Fibroblast of skin of left biceps (primary cell): ENCODE data around the gene BHLHE40.

Experiments
- DNase-seq, 2 experiments: peaks; one replicate each; pipeline ENCODE4 v3.0.0-alpha.2; 2013; ENCODE audit warnings: low read depth in 2 of 2

BHLHE40 gene

DNA sequence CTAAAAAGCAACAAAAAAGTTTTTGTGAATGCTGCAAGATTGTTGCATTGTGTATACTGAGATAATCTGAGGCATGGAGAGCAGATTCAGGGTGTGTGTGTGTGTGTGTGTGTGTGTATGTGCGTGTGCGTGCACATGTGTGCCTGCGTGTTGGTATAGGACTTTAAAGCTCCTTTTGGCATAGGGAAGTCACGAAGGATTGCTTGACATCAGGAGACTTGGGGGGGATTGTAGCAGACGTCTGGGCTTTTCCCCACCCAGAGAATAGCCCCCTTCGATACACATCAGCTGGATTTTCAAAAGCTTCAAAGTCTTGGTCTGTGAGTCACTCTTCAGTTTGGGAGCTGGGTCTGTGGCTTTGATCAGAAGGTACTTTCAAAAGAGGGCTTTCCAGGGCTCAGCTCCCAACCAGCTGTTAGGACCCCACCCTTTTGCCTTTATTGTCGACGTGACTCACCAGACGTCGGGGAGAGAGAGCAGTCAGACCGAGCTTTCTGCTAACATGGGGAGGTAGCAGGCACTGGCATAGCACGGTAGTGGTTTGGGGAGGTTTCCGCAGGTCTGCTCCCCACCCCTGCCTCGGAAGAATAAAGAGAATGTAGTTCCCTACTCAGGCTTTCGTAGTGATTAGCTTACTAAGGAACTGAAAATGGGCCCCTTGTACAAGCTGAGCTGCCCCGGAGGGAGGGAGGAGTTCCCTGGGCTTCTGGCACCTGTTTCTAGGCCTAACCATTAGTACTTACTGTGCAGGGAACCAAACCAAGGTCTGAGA, 4.7 kb downstream of the BHLHE40 start:
- DNase-seq = peak; percentile 66 to 73

DNA sequence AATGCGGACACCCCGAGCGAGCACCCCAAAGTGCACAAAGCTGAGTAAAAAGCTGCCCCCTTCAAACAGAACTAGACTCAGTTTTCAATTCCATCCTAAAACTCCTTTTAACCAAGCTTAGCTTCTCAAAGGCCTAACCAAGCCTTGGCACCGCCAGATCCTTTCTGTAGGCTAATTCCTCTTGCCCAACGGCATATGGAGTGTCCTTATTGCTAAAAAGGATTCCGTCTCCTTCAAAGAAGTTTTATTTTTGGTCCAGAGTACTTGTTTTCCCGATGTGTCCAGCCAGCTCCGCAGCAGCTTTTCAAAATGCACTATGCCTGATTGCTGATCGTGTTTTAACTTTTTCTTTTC, 5.3 kb downstream of the BHLHE40 start:
- DNase-seq = no peak

DNA sequence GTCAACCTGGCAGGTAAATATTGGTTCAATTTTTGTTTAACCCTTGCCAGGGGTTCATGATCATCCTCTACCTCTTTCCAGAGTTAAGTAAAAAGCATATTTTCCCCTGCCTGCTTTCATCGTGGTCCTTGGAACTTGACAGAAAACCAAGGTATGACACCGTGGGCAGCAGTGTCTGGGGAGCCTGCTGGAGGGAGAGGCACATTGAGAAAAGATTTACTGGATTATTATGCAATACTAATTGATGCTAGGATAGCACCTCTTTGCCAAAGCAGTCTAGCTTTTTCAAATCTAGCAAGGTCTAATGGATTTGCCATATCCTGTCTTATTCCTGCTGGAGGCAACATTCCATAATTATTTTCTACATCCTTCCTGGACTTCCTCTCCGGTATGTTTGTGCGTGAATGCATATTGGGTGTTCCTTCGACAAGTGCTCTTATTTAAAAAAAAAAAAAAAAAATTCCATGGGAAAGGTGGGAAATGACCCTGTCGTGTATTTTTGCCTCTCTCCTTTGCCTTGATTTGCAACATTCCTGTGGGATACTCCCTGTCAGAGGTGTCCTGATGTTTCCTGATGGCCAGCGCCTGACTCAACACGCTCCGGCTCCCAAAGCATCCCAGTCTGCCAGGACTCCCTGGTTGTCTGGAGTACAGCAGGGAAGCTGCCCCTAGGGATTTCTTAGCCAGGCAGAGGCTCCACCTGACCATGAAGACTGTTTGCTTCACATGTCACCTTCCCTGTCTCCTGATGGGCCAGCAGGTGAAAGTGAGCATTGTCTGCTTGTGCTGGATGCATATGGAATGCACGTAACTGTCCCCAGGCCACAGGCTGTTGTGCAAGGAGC, 6.3 kb downstream of the BHLHE40 start:
- no peak for DNase-seq

DNA sequence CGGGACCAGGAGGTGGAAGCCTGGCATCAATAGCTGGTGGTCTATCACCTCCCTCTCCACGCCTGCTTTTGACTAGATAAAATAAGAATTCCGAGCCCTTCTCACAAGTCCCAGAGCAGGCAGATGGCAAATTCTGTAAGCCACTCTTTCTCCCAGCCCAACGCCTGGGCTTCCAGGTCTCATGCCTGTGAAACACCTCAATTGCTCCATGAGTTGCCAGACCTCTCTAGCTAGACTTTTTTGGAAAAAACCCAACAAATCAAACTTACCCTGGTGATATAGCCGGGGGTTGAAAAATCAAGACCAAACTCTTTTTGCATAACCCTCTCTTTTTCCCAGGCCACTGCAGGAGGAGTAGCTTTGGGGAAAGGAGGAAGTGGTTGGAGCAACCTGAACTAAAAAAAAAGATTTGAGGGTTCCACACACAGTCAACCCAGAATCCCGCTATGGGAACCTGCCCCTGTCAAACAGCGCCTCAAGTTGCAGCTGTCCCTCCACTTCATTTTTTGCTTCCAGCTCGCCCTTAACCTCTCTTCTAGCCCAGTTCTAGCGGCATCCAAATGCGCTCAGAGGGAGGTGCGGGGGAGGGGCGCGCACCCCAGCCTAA, 7.0 kb downstream of the BHLHE40 start:
- DNase-seq = no peak

DNA sequence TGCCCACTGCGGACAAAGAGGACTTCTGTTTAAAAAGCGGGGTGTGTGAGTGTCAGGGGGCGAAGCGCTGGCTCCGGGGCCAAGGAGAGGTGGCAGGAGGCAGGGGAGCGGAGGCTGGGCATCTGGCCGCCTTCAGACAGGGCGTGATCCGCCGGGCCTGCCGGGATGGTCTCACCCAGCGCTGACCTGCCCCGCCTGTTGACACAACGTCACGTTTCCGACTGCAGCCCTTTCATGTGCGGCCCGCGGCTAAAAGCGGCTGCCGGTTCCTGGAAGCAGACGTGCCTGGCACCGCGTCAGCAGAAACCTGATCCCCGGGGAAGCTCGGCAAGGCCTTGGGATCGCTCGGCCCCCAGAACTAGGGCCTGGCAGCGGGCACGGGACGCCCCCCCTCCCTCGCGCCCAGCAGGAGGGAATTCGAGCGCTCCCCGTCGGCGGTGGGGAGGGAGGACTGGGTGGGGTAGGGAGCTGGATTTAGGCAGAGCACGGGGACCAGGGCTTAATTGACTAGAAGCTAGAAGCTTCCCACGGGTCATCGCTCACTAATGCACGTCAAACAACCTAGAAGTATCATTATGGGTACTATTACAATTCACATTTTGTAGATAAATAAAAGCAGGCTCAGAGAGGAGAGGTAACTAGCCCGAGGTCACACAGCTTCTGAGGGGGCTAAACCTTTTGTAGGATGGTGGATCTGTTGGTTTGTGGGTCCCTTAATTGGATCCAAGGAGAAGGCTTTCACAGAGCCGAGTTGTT, 7.7 kb downstream of the BHLHE40 start:
- DNase-seq = peak; percentile 77

DNA sequence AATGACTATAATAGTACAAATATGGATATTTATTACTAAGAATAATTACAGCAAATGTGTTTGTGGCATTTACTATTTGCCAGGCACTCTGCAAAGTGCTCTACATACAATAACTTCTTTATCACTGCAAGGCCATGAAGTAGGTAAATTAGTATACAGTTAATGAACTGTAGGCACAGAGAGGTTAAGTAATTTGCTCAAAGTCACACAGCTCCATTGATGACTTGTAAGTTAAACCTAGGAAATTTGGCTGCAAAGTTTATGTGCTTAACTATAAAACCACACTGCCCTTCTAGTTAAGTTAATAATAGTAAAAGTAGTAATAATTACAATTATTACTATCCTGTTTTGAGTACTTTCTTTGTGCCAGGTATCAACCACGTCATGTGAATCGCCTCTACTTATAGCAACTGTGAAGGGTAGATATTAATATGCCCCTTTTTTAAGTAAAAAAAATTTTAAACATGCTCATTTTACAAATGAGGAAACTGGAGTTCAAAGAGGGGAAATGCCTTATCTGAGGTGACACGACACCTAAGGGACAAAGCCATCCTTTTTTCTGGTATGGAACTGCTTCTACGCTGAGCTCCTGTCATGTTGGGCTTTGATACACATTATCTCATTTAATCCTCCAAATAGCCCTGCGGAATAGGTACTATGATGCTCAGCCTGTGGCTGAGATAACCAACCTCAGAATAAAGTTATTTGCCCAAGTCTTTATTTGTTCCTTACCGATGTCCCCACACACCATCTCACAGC, 8.5 kb downstream of the BHLHE40 start:
- no peak for DNase-seq

DNA sequence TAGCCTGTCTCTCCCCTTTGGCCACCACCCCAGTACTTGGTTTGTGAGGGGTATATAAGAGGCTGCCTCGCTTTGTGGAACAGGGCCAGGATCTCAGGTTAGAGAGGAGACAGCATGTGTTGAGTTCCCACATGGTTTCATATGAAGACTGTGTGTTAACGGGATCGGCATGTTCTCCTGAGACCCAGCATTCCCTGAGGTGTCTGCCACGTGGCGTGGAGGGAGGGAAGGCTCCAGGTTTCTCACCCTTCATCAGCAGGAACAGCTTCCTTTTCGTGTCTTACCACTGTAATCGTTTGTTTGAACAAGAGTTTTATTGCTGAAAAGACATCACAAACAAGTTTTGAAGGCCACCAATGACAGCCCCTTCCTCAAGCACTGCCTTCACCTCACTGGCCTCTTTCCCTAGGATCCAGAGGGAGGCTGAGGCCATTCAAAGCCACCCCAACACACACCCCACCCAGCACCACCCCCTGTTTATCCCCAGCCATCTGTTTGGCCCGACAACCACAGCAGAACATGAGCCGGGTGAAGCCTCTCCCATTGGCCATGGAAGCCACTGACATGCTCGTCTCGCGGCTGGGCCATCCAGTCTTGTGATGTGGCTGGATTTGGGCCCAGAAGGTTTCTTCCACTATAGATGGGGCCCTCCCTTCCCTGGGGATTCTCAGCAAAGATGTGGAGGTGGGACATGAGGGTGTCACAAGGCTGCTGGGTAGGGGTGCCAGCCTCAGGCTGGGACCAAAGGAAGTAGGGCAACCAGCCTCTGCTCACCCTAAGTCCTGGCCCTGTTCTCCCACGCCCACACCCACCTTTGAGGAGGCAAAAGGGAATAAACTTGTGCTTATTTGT, 10.0 kb downstream of the BHLHE40 start:
- DNase-seq = no peak

DNA sequence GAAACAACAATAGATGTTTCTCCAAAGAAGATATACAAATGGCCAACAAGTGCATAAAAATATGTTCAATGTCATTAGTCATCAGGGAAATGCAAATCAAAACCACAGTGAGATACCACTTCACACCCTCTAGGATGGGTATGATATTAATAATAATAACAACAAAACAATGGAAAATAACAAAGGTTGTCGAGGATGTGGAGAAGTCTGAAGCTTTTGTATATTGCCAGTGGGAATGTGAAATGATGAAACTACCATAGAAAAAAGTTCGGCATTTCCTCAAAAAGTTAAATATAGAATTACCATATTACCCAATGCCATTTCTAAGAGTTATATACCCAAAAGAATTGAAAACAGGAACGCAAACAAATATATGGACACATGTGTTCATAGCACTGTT, 10.8 kb downstream of the BHLHE40 start:
- DNase-seq = no peak

DNA sequence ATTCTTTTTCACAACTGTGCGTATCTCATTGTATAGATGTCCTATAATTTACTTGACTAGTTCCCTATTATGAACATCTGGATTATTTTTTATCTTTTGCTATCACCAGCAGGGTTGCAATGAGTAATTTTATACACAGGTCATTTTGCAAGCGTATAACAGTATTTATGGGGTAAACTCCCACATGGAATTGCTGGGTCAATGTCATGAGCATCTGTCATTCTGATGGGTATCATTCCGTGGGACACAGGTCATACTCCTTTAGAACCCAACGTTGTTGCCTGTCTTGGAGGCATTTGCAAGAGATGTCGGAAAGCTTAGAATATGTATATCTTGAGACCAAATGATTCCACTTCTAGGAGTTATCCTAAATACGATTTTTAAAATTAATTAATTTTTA, 12.9 kb downstream of the BHLHE40 start:
- DNase-seq = no peak

DNA sequence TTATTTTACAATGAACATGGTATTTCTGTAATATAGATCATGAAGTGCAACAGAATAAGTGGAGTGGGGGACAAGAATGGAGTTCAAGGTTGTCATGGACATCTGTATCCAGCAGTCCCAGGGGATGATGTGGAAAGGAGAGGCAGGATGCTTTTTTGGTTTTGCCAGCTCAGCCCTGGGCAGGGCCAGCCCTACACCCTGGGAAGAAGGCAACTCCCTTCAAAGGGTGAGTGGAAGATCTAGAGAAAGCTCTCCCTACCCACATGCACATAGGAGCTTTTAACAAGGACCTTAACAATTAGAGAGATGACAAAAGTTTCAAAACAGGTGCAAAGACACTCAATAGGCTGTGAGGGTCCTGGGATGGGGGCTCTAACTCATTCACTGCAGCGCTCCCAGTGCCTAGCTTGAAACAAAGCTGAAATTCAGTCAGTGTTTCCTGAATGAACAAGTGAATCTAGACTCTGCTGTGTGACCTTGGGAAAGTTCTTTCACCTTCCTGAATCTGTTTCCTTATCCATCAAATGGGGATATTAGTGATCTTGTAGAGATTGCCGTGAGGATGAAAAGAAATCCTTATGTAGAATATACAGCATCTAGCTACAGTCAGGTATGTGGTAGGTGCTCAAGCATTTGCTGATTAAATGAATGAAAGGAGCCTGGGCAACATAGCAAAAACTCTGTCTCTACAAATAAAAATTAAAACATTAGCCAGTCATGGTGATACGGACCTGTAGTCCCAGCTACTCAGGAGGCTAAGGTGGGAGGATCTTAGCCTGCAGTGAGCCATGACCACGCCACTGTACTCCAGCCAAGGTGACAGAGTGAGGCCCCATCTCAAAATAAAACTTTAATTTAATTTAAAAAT, 14.3 kb downstream of the BHLHE40 start:
- no peak for DNase-seq

DNA sequence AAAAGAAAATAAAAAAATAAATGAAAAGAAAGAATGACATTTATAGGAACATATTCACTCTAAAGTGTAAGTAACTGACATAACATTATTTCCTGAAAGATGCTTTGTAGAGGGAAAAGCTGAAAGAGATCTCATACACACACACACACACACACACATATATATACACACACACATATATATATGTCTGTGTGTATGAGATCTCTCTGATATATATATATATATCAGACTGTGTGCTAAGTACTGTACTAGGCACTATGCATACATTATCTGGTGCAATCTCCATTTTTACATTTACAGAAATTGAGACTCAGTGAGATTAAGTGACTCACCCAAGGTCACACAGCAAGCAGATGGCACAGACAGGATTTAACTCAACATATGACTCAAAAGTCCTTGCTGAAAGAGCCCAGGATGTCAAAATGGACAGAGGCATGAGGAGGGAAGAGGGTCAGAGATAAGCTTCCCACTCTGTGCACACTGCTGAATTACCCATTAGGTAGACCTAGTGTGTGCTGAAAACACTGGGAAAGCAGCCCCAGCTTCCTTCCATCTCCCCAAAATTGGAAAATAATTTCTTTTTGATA, 15.0 kb downstream of the BHLHE40 start:
- no peak for DNase-seq

DNA sequence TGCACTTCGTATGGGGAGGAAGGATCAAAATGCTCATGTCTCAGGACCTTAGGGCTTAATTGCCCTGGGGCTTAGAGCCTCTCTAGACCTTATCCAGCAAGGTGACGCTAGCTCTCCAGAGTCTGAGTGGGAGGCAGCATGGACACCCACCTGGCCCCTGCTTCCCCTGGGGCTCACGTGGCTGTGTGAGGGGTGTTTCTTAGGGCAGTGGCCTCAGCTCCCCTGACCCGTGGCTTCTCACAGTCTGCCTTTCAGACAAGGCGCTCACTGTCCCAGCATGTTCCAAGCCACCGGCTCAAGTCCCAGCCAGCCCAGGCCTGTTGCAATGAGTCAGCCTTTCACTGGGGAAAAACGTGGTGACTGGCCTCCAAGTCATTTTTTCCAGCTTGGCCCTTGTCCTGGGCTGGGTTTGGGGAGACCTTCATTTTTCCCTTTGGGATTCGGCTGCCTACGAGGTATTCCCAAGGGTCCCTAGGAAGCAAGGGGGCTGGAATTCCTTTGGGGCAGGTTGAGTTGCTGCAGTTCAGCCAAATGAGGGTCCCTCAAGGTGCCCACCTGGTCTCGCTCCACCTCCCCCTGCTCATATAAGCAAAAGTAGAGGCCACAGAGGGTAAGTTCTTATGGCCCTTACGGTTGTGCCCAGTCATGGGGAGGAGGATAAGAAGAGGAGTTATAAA, 15.7 kb downstream of the BHLHE40 start:
- DNase-seq = no peak

DNA sequence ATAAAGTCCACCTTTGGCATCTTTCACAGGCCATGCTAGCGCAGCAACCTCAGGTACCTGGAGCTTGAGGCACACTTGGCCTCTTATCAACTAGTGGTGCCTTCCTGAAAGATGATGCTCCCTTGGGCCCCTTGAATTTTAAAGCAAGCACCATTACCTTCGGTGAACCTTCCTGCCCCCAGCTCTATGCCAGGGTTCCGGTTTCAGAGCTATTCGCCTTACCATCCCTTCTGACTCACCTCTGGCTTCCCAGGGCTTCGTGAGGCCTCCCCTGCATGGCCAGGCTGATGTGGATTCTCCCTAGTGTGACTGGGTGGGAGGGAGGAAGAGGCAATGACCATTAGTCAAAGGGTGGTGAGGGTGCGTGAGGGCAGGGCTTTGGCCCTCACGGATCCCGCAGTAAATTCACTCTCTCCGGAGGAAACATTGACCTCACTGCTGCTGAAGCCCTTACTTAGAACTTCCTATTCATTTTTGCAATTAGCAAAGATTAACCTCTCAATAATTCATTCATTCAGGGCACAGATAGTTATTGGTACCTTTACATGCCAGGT, 16.3 kb downstream of the BHLHE40 start:
- no peak for DNase-seq

DNA sequence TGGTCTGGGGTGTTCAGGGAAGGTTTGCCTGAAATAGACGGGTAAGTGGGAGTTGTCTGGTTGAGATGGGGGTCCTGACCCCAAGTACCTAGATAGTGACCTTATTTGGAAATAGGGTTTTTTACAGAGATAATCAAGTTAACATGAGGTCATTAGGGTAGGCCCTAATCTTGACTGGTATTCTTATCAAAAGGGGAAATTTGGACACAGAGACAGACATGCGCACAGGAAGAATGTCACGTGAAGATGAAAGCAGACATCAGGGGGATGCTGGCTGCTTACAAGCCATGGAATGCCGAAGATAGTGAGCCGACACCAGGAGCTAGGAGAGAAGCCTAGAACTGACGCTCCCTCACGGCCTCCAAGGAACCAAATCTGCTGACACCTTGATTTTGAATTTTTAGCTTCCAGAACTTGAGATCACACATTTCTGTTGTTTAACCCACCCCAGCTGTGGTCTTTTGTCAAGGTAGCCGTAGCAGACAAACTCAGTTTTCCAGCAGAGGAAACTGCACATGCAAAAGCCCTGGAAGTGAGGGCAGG, 17.1 kb downstream of the BHLHE40 start:
- DNase-seq = no peak

DNA sequence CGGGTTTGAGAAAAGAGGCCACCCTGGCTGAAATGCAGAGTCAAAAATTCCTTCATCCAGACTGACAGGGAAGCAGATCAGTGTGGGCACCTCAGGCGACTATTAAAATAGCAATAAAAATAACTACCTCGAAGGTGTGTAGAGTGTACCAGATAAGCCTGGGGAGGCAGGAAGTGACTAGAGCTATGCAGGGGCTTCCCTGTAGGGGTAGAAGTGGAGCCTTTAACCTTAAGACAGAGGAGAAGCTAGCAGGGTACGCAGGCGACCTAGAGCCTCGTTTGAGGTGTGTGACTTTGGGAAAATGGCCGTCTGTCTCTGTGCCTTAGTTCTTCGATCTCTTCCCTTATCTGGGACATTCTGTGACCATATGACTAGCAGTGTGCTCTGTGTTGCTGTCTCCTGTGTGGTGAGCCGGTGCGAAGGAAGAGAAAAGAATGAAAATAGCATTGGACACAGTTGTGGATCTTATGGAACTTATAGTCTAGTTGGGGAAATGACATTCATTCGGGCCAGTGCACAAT, 17.6 kb downstream of the BHLHE40 start:
- no peak for DNase-seq

DNA sequence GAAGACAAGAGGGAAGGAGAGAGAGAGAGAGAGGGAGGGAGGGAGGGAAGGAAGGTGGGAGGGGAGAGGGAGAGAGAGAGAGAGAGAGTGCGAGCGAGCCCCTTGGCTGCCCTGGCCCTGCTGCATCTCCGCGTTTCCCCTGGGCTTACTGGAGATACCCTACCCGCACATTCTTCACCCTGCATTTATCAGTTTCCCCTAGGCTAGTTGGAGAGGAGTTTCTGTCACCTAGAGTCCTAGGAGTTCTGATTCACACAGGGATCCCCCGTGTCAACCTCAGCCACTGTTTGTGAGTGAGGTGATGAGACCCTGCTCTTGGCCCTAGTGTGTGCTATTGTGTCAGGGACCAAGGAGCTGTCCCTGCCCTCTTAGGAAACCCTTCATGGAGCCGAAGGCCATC, 18.7 kb downstream of the BHLHE40 start:
- DNase-seq = no peak

DNA sequence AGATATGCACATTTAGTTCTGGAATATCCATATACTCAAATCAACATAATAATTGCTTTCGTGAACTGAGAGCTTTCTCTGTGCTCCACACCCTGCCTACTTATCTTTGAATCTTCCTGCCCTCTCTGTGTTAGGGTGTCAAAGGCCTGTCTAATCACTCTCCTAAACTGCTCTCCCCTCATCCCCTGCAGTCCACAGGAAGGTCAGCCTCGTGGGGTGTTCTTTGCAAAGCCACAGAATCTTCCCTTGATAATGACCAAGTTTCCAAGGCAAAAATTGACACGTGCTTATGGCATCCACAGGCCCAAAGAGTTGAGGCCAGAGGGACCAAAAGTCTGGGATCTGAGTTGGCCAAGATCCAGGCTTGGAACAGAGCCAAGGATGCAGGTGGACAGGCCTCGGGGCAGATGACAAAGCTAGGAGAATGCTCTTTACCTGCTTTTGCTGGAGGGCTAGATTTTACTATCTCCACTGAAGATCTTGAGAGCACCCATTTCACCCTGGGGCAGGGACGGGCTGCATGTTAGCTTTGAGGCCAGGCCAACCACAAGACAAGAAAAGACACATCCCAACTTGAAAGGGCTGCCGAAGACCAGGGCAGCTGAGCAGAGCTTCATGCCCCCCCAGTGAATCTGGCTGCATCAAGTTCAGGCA, 20.4 kb downstream of the BHLHE40 start:
- DNase-seq = no peak
